Fibroblast of pulmonary artery (primary cell): ENCODE measurements around the gene FSIP1.

Experiments
- DNase-seq: peaks from one replicate; pipeline ENCODE4 v3.0.0-alpha.2; 2010; ENCODE audit warnings: low read depth
- H3K4me3 ChIP-seq: replicated peaks from 2 replicates; pipeline ENCODE4 v1.5.1; 2011; ENCODE audit warnings: low read depth, mild to moderate bottlenecking, control low read depth, low read length, moderate library complexity
- TF ChIP-seq, protein P1 (sequence below): IDR thresholded peaks from 2 replicates; pipeline ENCODE4 v1.5.1; 2011; ENCODE audit warnings: mild to moderate bottlenecking, control low read depth, low read length, inconsistent platforms; ENCODE audit errors: missing control alignments

The FSIP1 gene

DNA sequence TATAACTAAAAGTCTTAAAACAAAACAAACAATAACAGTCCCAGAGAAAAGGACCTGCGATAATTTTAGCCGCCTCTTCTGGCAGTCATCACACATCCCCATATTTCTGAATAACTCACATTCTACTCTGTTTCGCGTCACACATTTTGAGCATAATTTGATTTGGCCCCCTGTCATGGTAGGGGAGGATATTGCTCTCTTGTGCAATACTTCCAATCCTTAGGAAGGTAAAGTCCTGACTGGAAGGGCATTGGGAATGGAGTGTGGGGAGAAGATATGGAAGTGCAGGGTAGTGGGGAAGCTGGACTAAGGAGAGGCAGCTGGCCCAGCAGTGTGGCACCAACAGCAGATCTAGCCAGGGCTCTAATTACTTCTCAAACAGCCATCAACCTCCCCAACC is 11.3 kb upstream of the FSIP1 start:
- DNase-seq = no peak
- H3K4me3 ChIP-seq = no peak overlapping the region
- TF ChIP-seq, protein P1, sequence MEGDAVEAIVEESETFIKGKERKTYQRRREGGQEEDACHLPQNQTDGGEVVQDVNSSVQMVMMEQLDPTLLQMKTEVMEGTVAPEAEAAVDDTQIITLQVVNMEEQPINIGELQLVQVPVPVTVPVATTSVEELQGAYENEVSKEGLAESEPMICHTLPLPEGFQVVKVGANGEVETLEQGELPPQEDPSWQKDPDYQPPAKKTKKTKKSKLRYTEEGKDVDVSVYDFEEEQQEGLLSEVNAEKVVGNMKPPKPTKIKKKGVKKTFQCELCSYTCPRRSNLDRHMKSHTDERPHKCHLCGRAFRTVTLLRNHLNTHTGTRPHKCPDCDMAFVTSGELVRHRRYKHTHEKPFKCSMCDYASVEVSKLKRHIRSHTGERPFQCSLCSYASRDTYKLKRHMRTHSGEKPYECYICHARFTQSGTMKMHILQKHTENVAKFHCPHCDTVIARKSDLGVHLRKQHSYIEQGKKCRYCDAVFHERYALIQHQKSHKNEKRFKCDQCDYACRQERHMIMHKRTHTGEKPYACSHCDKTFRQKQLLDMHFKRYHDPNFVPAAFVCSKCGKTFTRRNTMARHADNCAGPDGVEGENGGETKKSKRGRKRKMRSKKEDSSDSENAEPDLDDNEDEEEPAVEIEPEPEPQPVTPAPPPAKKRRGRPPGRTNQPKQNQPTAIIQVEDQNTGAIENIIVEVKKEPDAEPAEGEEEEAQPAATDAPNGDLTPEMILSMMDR = no peak

DNA sequence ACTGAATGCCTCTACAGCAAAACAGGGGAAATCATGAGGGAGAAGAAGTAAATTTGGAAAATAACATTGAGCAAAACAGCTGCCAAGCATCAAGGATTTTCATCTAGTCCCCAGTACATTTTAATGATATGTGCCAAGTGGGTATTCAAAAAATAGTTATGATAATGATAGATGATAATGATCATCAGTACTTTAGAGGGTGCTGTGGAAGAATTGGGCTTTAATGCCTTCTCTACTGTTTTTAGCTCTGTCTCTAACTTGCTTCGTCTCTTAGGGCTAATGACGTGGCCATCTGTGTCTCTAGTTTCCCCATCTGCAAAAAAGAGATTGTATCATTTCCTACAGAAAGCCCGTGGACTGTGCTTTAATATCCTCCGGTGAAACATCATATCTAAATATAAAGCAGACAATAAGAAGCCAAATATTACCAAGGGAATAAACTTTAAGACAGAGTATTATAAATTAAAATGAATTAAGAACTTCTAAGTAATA is 10.2 kb upstream of the FSIP1 start:
- TF ChIP-seq, protein P1 = no peak
- H3K4me3 ChIP-seq = no peak overlapping the region
- peak; percentile 36 for DNase-seq

DNA sequence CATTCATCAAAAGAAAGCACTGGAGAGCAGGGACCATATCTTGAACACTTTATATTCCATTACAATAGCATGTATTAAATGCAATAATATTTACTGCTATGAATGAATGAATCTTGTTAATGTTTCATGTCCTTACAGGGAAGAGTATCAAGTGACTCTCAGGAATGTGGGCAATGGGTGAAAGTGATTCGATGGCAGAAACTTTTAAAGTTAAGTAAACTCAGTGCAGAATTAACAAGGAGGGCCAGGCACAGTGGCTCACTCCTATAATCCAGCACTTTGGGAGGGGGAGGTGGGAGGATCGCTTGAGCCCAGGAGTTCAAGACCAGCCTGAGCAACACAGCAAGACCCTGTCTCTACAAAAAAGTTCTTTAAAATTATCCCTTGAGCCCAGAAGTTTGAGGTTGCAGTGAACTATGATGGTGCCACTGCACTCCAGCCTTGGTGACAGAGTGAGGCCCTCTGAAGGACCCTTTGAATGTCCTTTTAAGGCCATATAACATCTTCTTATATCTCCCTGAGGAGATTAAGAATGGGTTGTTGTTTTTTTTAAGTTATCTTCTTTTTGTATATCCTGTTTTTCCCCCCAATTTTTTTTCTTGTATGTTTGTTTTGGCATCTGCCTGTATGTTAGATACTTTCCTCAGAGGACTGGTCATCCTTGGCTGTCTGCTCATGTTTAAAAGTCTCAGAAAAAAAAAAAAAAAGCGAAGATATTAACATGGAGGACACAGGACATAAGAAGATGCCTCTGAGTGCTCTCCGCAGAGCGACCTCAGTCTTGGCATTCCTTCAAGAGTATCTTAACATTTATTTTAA is 9.6 kb upstream of the FSIP1 start:
- no peak overlapping the region for H3K4me3 ChIP-seq
- TF ChIP-seq, protein P1 = no peak
- DNase-seq = no peak

DNA sequence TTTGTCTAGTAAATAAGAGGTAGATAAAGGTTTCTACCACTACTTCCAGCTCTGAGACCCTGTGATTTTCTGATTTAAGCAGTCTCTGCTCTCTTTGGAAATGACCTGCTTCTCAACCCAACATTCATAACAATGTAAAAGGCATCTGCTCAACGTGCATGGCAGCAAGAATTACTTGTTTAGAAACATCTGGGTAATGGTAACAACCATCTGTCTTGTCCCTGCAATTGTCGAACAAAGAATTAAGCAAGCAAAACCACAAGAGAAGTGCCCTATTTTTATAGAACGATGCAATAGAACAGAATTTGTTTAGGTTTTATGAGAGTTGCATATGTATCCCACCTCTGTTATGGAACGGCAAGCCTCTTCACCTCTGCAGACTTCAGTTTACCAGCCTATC is 7.1 kb upstream of the FSIP1 start:
- TF ChIP-seq, protein P1 = no peak
- no peak overlapping the region for H3K4me3 ChIP-seq
- no peak for DNase-seq

DNA sequence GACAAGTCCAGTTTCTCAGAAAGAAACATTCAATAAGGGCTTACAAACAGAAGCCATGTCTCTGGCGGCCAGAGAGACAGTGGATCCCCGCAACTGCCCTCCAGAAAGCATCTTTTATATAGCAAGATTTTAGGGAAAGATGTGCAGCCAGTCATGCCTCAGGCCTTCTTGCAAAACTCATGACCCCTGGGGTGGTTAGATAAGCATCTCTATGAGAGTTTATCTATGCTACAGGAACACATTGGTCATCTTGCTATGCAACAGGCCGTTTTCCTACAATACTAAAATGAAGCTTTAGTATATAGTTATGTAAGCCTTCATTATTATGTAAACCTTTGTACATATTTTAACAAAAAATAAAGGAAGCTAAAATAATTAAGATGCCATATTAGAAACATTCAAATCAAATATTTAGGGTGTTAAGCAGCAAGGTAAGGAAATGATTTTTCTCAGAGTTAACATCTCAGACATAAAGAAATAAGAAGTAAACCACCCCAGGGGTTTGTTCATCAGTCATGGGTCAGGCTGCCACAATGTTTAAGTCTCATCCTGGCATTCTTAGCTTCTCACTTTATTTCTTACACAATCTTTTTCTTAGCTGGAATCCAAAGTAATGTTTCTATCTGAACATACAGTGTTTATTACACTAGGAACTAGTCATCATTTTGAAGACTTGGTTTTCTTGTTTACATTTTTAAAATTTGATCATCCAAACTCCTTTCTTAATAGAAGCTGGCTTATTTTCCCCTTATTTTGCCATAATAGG is 6.3 kb upstream of the FSIP1 start:
- TF ChIP-seq, protein P1 = no peak
- no peak overlapping the region for H3K4me3 ChIP-seq
- DNase-seq = peak; percentile 33

DNA sequence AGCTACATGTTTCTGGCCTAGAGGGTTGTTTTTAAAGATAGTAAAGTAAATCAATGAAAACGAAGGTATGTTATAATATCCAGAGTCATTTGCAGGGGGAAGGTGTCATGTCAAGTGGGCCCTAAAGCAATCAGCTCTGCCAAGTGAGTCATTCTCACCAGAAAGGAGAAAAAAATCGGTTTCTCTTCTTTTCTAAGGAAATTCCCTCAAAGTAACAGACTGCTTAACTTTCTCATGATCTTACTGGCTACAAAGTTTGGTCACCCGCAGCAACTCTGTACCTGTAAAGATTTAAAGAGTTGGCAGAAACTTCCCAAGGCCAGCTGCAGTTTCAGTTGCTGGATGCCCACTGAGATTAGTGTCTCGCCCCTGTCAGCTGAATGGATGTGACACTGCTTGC is 5.5 kb upstream of the FSIP1 start:
- DNase-seq = peak; percentile 33
- H3K4me3 ChIP-seq = no peak overlapping the region
- TF ChIP-seq, protein P1 = no peak
